ENCODE data around the gene RPL36. TPM values are rescaled to one million over a fixed set of nuclear protein-coding genes. Genes with fewer than 3 reads are reported as not detected.
"Not testable (repeated sequence)": the region's sequence is repeated elsewhere in the genome, so short reads cannot be mapped to it uniquely, and the experiment has no call there.

RPL36 gene
- total RNA-seq, 1 experiment from 2014 or later = 951 TPM

DNA sequence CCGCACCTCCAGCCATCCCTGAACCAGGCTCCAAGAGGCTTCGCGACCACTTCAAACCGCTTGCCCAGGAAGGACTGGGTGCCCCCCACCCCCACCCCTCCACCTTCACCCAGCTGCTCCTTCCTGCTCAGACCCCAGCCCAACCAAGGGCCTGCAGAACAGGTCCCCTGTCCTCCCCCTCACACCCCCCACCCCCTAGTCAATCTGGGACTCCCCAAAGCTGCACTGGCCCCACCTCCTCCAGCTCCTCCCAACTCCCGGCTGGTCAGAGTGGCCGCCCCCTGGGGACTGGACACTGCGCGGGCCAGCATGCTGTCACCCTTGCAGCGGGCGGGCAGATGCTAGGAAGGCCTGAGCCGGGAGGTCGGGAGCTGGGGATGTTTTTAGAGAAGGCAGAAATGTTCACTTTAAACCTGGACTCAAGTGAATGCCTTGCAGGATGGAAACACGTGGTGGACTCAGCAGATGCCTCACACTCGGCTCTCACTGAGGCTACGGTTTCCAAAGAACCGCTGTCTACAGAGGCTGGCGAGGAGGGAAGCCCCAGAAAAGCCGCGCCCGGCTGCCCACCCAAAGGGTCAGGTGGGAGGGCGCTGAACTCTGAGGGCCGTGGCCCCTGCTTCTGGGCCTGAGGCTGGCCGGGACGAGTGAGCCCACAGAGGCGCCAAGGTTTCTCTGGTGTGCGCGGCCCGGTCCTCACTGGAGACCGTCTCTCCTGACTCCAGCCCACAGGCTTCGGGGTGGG is 8.0 kb downstream of the RPL36 start:
- no peaks in the 10 kb centered on the region for H3K9me3 ChIP-seq
- BruUV-seq (replicated peaks) = no TSS peak
- no peaks in the 10 kb centered on the region for H3K4me1 Mint-ChIP-seq (ENCODE audit: low read depth, unreplicated experiment)
- no peak overlapping the region for H3K4me3 ChIP-seq (ENCODE audit: low read depth, low read length)
- no peaks in the 10 kb centered on the region for H3K9me3 Mint-ChIP-seq (ENCODE audit: unreplicated experiment)
- no peak overlapping the region for H3K4me3 Mint-ChIP-seq (ENCODE audit: unreplicated experiment)
- intact Hi-C loops (cut with micrococcal nuclease; ENCODE audit: unreplicated experiment) = no loop called here
- H3K36me3 Mint-ChIP-seq (ENCODE audit: insufficient read depth, unreplicated experiment) = peaks cover 95% of the 10 kb centered on the region
- H3K4me1 ChIP-seq = no peaks in the 10 kb centered on the region
- TF ChIP-seq, protein P1, sequence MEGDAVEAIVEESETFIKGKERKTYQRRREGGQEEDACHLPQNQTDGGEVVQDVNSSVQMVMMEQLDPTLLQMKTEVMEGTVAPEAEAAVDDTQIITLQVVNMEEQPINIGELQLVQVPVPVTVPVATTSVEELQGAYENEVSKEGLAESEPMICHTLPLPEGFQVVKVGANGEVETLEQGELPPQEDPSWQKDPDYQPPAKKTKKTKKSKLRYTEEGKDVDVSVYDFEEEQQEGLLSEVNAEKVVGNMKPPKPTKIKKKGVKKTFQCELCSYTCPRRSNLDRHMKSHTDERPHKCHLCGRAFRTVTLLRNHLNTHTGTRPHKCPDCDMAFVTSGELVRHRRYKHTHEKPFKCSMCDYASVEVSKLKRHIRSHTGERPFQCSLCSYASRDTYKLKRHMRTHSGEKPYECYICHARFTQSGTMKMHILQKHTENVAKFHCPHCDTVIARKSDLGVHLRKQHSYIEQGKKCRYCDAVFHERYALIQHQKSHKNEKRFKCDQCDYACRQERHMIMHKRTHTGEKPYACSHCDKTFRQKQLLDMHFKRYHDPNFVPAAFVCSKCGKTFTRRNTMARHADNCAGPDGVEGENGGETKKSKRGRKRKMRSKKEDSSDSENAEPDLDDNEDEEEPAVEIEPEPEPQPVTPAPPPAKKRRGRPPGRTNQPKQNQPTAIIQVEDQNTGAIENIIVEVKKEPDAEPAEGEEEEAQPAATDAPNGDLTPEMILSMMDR (IDR thresholded peaks at IDR 0.05; ENCODE audit: insufficient read depth in 1 of 2, low read depth in 1 of 2, low read length in 1 of 2, severe bottlenecking in 1 of 2, unreplicated experiment in 1 of 2) = no peak
- ChIA-PET CTCF (interaction anchor here (0.6 kb wide), 1 partner anchor 10 kb away, joined by 3 read pairs; no protein-coding TSS in a partner anchor), POLR2A (interaction anchor here (0.5 to 0.6 kb wide), 2 partner anchors 154 to 1597 kb away, joined by 3 to 4 read pairs; no protein-coding TSS in a partner anchor)
- H3K36me3 ChIP-seq (ENCODE audit: control insufficient read depth, insufficient read depth, low read length) = peaks cover 4% of the 10 kb centered on the region
- H3K27me3 Mint-ChIP-seq (ENCODE audit: insufficient read depth, unreplicated experiment) = no peaks in the 10 kb centered on the region
- DNase-seq = no peak
- peak overlapping the region; percentile 24 for H3K27ac Mint-ChIP-seq (ENCODE audit: unreplicated experiment)
- no peaks in the 10 kb centered on the region for H3K27me3 ChIP-seq (replicated peaks; ENCODE audit: control insufficient read depth, insufficient read depth, low read length)

DNA sequence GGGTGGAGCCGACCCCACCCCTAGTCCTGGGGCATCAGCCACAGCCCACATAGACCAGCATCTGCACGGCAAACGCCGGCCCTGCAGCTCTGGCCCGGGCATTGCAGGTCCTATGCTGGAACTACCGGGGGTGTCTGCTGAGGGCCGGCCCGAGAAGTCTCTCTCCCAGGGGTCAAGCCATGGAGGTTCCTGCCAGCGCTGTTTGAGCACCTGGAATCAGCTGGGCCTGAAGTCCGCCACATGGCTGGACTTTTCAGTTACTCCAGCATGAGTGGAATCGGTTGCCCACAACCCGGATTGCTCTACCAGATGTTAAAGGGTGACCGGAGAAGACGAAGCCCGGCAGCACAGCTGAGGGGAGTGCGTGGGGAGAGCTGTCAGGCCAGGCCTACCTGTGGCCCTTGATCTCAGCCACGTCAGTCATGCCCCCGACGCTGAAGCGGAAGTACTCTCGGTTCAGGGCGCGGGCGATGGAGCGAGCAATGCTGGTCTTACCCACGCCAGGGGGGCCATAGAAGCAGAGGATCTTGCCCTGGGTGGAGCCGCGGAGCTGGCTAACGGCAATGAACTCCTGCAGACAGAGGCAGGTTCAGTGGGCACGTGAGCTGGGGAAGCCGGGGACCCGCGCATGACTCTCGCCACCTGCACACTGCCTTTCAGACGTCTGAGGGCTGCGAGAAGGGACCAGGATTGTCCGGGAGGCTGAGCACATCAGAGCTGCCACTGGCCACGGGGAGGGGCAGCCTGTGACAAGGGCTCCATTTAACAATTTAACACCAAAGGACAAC is 8.7 kb downstream of the RPL36 start:
- Histone ChIP-seq H3K36me3 (ENCODE audit: control insufficient read depth, insufficient read depth, low read length) (peaks cover 4% of the 10 kb centered on the region), H3K9me3 (no peaks in the 10 kb centered on the region), H3K4me3 (ENCODE audit: low read depth, low read length) (no peak overlapping the region), H3K27me3 (replicated peaks; ENCODE audit: control insufficient read depth, insufficient read depth, low read length) (no peaks in the 10 kb centered on the region), H3K4me1 (no peaks in the 10 kb centered on the region)
- no peaks in the 10 kb centered on the region for H3K27me3 Mint-ChIP-seq (ENCODE audit: insufficient read depth, unreplicated experiment)
- intact Hi-C loops (cut with micrococcal nuclease; ENCODE audit: unreplicated experiment) = no loop called here
- TF ChIP-seq, protein P1 (IDR thresholded peaks at IDR 0.05; ENCODE audit: insufficient read depth in 1 of 2, low read depth in 1 of 2, low read length in 1 of 2, severe bottlenecking in 1 of 2, unreplicated experiment in 1 of 2) = no peak
- no peak overlapping the region for H3K27ac Mint-ChIP-seq (ENCODE audit: unreplicated experiment)
- H3K4me3 Mint-ChIP-seq (ENCODE audit: unreplicated experiment) = no peak overlapping the region
- no peak for DNase-seq
- H3K9me3 Mint-ChIP-seq (ENCODE audit: unreplicated experiment) = no peaks in the 10 kb centered on the region
- H3K4me1 Mint-ChIP-seq (ENCODE audit: low read depth, unreplicated experiment) = no peaks in the 10 kb centered on the region
- no TSS peak for BruUV-seq (replicated peaks)
- POLR2A ChIA-PET = interaction anchor here (0.6 to 1.1 kb wide), 2 partner anchors 8 to 1597 kb away, joined by 3 to 4 read pairs; no protein-coding TSS in a partner anchor
- H3K36me3 Mint-ChIP-seq (ENCODE audit: insufficient read depth, unreplicated experiment) = peaks cover 95% of the 10 kb centered on the region
- CTCF ChIA-PET = no interaction called here

DNA sequence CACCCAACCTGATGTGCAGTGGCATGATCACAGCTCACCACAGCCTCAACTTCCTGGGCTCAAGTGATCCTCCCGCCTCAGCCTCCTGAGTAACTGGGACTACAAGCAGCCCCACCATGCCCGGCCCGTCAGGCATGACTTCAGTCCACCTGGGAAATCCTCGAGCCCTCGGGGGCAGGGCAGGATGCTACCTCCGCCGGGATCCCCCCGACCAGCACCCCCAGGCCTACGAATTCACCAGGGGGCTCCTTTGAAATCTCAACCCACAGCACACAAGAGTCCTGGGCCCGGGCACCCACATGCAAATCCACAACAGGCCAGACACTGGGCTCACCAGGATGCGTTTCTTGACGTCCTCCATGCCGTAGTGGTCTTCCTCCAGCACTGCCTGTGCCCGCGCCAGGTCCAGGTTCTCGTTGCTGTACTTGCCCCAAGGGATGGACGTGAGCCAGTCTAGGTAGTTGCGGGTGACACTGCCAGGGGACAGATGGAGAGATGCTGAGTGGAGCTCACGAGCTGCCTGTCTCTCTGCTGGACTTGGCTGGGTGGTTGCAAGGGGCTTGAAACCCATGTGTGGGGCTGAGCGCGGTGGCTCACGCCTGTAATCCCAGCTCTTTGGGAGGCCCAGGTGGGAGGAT is 10.5 kb downstream of the RPL36 start:
- ChIA-PET POLR2A (no interaction called here), CTCF (no interaction called here)
- DNase-seq = no peak
- no peak overlapping the region for H3K4me3 ChIP-seq (ENCODE audit: low read depth, low read length)
- Mint-ChIP-seq H3K4me1 (ENCODE audit: low read depth, unreplicated experiment) (no peaks in the 10 kb centered on the region), H3K36me3 (ENCODE audit: insufficient read depth, unreplicated experiment) (peaks cover 95% of the 10 kb centered on the region), H3K4me3 (ENCODE audit: unreplicated experiment) (no peak overlapping the region), H3K27ac (ENCODE audit: unreplicated experiment) (no peak overlapping the region), H3K27me3 (ENCODE audit: insufficient read depth, unreplicated experiment) (no peaks in the 10 kb centered on the region), H3K9me3 (ENCODE audit: unreplicated experiment) (no peaks in the 10 kb centered on the region)
- no peaks in the 10 kb centered on the region for H3K4me1 ChIP-seq
- BruUV-seq (replicated peaks) = no TSS peak
- TF ChIP-seq, protein P1 (IDR thresholded peaks at IDR 0.05; ENCODE audit: insufficient read depth in 1 of 2, low read depth in 1 of 2, low read length in 1 of 2, severe bottlenecking in 1 of 2, unreplicated experiment in 1 of 2) = no peak
- intact Hi-C loops (cut with micrococcal nuclease; ENCODE audit: unreplicated experiment) = no loop called here
- peaks cover 7% of the 10 kb centered on the region for H3K36me3 ChIP-seq (ENCODE audit: control insufficient read depth, insufficient read depth, low read length)
- no peaks in the 10 kb centered on the region for H3K27me3 ChIP-seq (replicated peaks; ENCODE audit: control insufficient read depth, insufficient read depth, low read length)
- H3K9me3 ChIP-seq = no peaks in the 10 kb centered on the region

DNA sequence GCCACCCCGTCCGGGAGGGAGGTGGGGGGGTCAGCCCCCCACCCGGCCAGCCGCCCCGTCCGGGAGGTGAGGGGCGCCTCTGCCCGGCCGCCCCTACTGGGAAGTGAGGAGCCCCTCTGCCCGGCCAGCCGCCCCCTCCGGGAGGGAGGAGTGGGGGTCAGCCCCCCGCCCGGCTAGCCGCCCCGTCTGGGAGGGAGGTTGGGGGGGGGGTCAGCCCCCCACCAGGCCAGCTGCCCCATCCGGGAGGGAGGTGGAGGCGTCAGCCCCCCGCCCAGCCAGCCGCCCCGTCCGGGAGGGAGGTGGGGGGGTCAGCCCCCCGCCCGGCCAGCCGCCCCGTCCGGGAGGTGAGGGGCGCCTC is 11.9 kb downstream of the RPL36 start:
- H3K27me3 ChIP-seq (replicated peaks; ENCODE audit: control insufficient read depth, insufficient read depth, low read length); DNase-seq; H3K9me3 ChIP-seq; POLR2A ChIA-PET; H3K27ac Mint-ChIP-seq (ENCODE audit: unreplicated experiment); BruUV-seq (replicated peaks); H3K4me3 Mint-ChIP-seq (ENCODE audit: unreplicated experiment); H3K27me3 Mint-ChIP-seq (ENCODE audit: insufficient read depth, unreplicated experiment); H3K4me1 Mint-ChIP-seq (ENCODE audit: low read depth, unreplicated experiment); H3K4me1 ChIP-seq; intact Hi-C loops (cut with micrococcal nuclease; ENCODE audit: unreplicated experiment); H3K4me3 ChIP-seq (ENCODE audit: low read depth, low read length); H3K9me3 Mint-ChIP-seq (ENCODE audit: unreplicated experiment); CTCF ChIA-PET; H3K36me3 ChIP-seq (ENCODE audit: control insufficient read depth, insufficient read depth, low read length): not testable (repeated sequence)
- peaks cover 94% of the 10 kb centered on the region for H3K36me3 Mint-ChIP-seq (ENCODE audit: insufficient read depth, unreplicated experiment)

Data from Caco-2 (cell line).